Esophagus (tissue), 2 donors: ENCODE measurements around the gene STRIP1. TPM values are rescaled to one million over a fixed set of nuclear protein-coding genes. Genes with fewer than 3 reads are reported as not detected.

Source experiments
- H3K27ac ChIP-seq, 2 donors: one replicate each; pipeline ENCODE4 v1.5.1; 2013; ENCODE audit warnings: low read depth in 2 of 2, mild to moderate bottlenecking in 2 of 2, inconsistent platforms in 1 of 2, low read length in 1 of 2, moderate library complexity in 1 of 2
- H3K27me3 ChIP-seq, 2 donors: one replicate each; pipeline ENCODE4 v1.6.1; 2013; ENCODE audit warnings: low read length in 2 of 2, control low read depth in 1 of 2, mild to moderate bottlenecking in 1 of 2; ENCODE audit not compliant: insufficient read depth in 2 of 2, control insufficient read depth in 1 of 2
- H3K36me3 ChIP-seq, 2 donors: one replicate each; pipeline ENCODE4 v1.6.1; 2013; ENCODE audit warnings: low read length in 1 of 2; ENCODE audit not compliant: control insufficient read depth in 2 of 2, insufficient read depth in 2 of 2
- H3K4me1 ChIP-seq, 2 donors: one replicate each; pipeline ENCODE4 v1.6.1; 2013; ENCODE audit warnings: low read length in 1 of 2; ENCODE audit not compliant: control insufficient read depth in 2 of 2, insufficient read depth in 2 of 2
- H3K4me3 ChIP-seq, 2 donors: one replicate each; pipeline ENCODE4 v1.5.1; 2013; ENCODE audit warnings: low read length in 2 of 2, mild to moderate bottlenecking in 2 of 2, low read depth in 1 of 2, moderate library complexity in 1 of 2
- H3K9me3 ChIP-seq, 2 donors: one replicate each; pipeline ENCODE4 v1.6.1; 2013; ENCODE audit warnings: mild to moderate bottlenecking in 2 of 2, low read depth in 1 of 2, low read length in 1 of 2, moderate library complexity in 1 of 2; ENCODE audit not compliant: control insufficient read depth in 2 of 2, insufficient read depth in 1 of 2
- WGBS, 2 donors: extraction: QIAGEN DNeasy Blood & Tissue Kit; methylation state at CpG; one replicate each; pipeline ENCODE4 v1.1.7; 2013; 5-methylcytosine and 5-hydroxymethylcytosine counted together
- polyA plus RNA-seq, 2 donors: library from polyadenylated mRNA; stranded (reverse); fragments of 200-250 nt; gene quantifications; one replicate each; pipeline ENCODE4 v1.2.3, GENCODE V29; 2013
- donor health status: healthy with polysubstance abuse.
- donor health status: Bipolar disorder and iron deficiency.

STRIP1 gene
- polyA plus RNA-seq, 2 donors: 12.3 to 14.0 TPM

GRCh38 chr1:109994654-109995053, 39.8 kb upstream of the STRIP1 start:
- Histone ChIP-seq H3K27ac (no peak overlapping the region), H3K4me1 (peaks cover 0 to 2% of the 10 kb centered on the region in 2 donors)
- 36 to 59% methylated on average over 1 of the region's 1 CpG for WGBS, 2 donors

DNA sequence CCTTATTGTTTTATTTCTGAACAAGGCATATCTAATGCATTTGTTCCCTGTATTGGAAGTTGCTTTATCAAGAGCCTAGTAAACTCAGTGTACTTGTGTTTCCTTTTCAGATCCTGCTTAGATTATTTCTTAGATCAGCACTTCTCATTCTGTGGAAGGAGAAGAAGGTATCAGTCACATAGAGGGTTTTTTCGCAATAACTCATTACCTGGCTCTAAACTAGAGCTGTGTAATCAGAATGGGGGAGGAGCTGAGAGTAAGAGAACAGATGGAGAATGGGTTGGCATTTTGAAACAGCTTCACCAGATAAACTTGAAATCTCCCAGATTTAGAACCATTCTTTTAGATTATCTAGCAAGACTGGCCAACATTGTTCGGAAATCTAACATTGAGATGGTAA, 38.9 kb upstream of the STRIP1 start:
- Histone ChIP-seq H3K4me3 (no peak overlapping the region), H3K36me3 (peaks cover 0 to 2% of the 10 kb centered on the region in 2 donors), H3K27me3 (no peaks in the 10 kb centered on the region), H3K27ac (no peak overlapping the region), H3K4me1 (peaks cover 0 to 2% of the 10 kb centered on the region in 2 donors), H3K9me3 (no peaks in the 10 kb centered on the region)
- 89 to 90% methylated on average over 2 of the region's 2 CpGs for WGBS, 2 donors

More at GRCh38 chr1:109994654-109995053, 39.8 kb upstream of the STRIP1 start:
- Histone ChIP-seq H3K4me3 (no peak overlapping the region), H3K9me3 (no peaks in the 10 kb centered on the region), H3K36me3 (peaks cover 0 to 2% of the 10 kb centered on the region in 2 donors), H3K27me3 (no peaks in the 10 kb centered on the region)

GRCh38 chr1:109996476-109996875, 37.9 kb upstream of the STRIP1 start:
- no peaks in the 10 kb centered on the region for H3K9me3 ChIP-seq
- no peak overlapping the region for H3K27ac ChIP-seq
- no peaks in the 10 kb centered on the region for H3K27me3 ChIP-seq
- no peak overlapping the region for H3K4me3 ChIP-seq
- peaks cover 0 to 2% of the 10 kb centered on the region in 2 donors for H3K36me3 ChIP-seq
- peaks cover 0 to under 1% of the 10 kb centered on the region in 2 donors for H3K4me1 ChIP-seq
- 84 to 87% methylated on average over 5 of the region's 5 CpGs for whole genome bisulfite sequencing, 2 donors

DNA sequence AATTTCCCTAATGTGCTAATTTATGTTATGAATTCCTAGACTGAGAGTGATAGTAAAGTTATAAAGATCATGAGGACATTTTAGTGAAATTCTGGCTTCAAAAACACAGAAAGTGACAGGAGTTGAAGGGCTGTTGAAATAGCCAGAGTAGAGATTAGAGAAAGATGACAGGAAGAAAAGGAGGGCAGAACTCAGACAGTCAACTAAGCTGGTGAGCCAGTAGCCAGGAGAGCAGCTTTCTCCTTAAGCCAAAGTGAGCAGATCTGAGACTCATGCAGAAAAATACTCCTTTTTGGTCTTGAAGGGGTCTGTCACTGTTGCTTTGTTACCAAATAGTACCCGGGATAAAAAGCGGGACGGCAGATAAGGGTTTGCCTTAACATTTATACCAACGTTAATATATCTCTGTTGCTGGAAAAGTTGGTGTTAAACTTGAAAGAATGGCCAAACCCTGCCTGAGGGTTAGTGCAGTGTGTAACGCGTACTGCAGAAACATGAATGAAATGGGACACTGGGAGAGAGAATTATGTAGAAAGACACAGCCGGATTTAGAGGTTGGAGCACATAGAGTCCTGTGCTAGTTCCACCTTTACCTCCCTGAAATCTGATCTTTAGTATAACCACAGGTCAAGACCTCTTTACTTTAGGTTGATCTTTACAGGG, 37.1 kb upstream of the STRIP1 start:
- Histone ChIP-seq H3K4me3 (no peak overlapping the region), H3K27me3 (no peaks in the 10 kb centered on the region), H3K9me3 (no peaks in the 10 kb centered on the region), H3K36me3 (peaks cover 0 to 2% of the 10 kb centered on the region in 2 donors), H3K27ac (no peak overlapping the region), H3K4me1 (no peaks in the 10 kb centered on the region)
- WGBS, 2 donors: 58 to 63% methylated on average over 7 of the region's 7 CpGs

- peaks cover 0 to under 1% of the 10 kb centered on the region in 2 donors for H3K36me3 ChIP-seq
- no peak overlapping the region for H3K4me3 ChIP-seq
- H3K27ac ChIP-seq: no peak overlapping the region
- H3K9me3 ChIP-seq: no peaks in the 10 kb centered on the region
- no peaks in the 10 kb centered on the region for H3K4me1 ChIP-seq
- H3K27me3 ChIP-seq: no peaks in the 10 kb centered on the region
Observed at GRCh38 chr1:109997867-109998229, 36.6 kb upstream of the STRIP1 start.

DNA sequence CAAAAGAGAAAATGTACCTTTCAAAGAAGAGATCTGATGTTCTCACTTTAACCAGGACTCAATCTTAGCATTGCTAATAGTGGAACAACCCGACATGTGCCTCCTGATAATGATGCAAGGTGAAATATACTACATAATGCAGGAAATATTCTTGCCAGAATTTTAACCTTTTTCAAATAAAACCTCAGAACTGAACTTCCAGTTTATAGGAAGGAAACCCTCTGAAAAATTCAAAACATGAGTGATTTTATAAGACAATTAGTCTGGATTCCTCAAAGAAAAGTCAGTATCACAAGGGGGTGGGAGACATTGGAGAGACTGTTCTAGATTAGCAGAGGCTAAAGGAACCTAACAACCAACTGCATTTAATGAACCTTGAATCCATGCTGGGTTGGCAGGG, 31.7 kb upstream of the STRIP1 start:
- Histone ChIP-seq H3K27me3 (no peaks in the 10 kb centered on the region), H3K27ac (no peak overlapping the region), H3K36me3 (no peaks in the 10 kb centered on the region), H3K4me1 (no peaks in the 10 kb centered on the region), H3K9me3 (no peaks in the 10 kb centered on the region), H3K4me3 (no peak overlapping the region)
- 90 to 92% methylated on average over 1 of the region's 1 CpG for WGBS, 2 donors

DNA sequence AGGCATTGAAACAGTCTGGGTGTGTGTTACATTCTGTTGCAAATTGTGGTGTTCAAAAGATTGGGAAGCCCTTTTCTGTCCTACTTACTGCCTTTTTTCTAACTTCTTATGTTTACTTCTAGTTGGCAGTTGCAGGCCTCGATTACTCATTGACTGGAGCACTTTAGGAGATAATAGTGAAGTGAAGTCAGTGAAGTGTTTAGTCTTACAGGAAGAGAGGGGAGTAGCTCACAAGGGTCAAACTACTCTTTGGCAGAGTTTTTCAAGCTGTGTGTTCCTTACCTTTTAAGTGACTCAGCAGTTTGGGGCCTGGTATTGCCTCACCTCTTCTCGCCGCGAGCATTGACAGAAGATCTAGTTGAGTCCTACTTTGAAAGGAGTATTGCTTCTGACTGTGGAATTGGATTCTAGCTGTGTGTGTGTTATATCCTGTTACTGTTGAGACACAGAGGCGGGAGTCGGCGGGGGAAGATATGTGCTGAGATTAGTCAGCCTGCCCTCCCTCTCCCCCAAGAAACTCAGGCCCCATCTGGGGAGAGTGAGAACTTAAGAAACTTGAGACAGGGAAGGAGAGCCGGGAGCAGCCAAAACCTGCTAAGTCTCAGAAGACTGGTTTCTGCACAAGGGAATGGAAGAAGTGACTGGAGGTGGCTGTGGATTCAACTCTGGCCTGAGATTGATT, 30.5 kb upstream of the STRIP1 start:
- WGBS, 2 donors: 10 to 11% methylated on average over 8 of the region's 8 CpGs
- H3K4me3 ChIP-seq: peak overlapping the region in 1 of 2 donors; percentile 26

GRCh38 chr1:110004583-110004982, 29.8 kb upstream of the STRIP1 start:
- no peaks in the 10 kb centered on the region for H3K27me3 ChIP-seq
- H3K27ac ChIP-seq: peak overlapping the region; percentile 82 to 83
- WGBS, 2 donors: 29 to 38% methylated on average over 1 of the region's 1 CpG
- H3K36me3 ChIP-seq: peaks cover 0 to 4% of the 10 kb centered on the region in 2 donors
- no peaks in the 10 kb centered on the region for H3K9me3 ChIP-seq
- H3K4me1 ChIP-seq: no peaks in the 10 kb centered on the region
- H3K4me3 ChIP-seq: peak overlapping the region in 1 of 2 donors; percentile 26

More for the DNA sequence above, 30.5 kb upstream of the STRIP1 start:
- H3K27ac ChIP-seq: peak overlapping the region; percentile 82 to 87
- no peaks in the 10 kb centered on the region for H3K27me3 ChIP-seq
- peaks cover 0 to under 1% of the 10 kb centered on the region in 2 donors for H3K36me3 ChIP-seq
- H3K4me1 ChIP-seq: no peaks in the 10 kb centered on the region
- no peaks in the 10 kb centered on the region for H3K9me3 ChIP-seq

DNA sequence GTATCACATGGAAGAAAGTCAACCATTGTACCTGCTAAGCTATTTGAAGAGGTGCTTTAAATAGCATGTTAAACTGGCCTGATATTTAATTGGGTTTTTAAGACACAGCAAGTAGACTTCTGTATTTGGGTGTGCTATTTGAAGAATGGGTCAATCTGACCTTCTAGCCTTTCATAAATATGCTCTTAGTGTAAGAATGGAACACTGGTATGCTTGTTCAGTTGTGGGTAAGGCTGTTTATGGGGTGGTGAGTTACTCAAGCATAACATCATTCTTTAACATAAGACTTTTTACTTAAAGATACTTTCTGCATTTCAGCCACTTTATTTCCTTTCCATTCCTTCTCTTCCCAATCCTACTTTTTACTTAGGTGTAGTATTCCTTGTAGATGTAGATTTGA, 28.5 kb upstream of the STRIP1 start:
- Histone ChIP-seq H3K36me3 (peaks cover 0 to 4% of the 10 kb centered on the region in 2 donors), H3K9me3 (no peaks in the 10 kb centered on the region), H3K4me1 (no peaks in the 10 kb centered on the region), H3K27ac (no peak overlapping the region), H3K4me3 (no peak overlapping the region), H3K27me3 (no peaks in the 10 kb centered on the region)

GRCh38 chr1:110006516-110006915, 27.9 kb upstream of the STRIP1 start:
- no peak overlapping the region for H3K27ac ChIP-seq
- no peaks in the 10 kb centered on the region for H3K27me3 ChIP-seq
- no peaks in the 10 kb centered on the region for H3K9me3 ChIP-seq
- 33 to 37% methylated on average over 1 of the region's 1 CpG for WGBS, 2 donors
- H3K36me3 ChIP-seq: peaks cover 0 to 4% of the 10 kb centered on the region in 2 donors
- H3K4me3 ChIP-seq: no peak overlapping the region
- no peaks in the 10 kb centered on the region for H3K4me1 ChIP-seq
